ENCODE results near the gene RBM4. TPM values are rescaled to one million over a fixed set of nuclear protein-coding genes. Genes with fewer than 3 reads are reported as not detected.
"Not testable (repeated sequence)": the region's sequence is repeated elsewhere in the genome, so short reads cannot be mapped to it uniquely, and the experiment has no call there.

RBM4 gene
- total RNA-seq, 4 donors from 2014 or later = 66.5 to 193 (median 68.8) TPM

DNA sequence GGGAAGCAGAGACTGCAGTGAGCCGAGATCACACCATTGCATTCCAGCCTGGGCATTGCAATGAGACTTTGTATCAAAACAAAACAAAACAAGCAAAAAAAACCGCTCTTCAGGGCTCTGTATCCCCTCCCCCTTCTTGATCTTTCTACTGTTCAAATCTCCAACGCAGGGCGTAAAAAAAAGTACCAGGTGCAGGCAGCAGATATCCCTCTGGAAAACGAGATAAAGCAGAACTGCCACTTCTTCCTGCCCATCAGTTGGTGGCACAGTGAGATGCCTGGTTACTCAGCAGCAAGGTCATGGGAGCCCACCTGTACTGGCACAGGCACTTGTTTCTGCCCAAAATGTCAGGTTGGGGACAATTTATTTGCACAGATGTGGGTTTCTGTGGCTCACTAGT, 34.3 kb upstream of the RBM4 start:
- no peak for DNase-seq
- no peak overlapping the region for H3K27ac ChIP-seq
- no peaks in the 10 kb centered on the region for H3K9me3 ChIP-seq
- intact Hi-C loops (cut with DNase I; ENCODE audit: low total_unique reads) (no loop called here), in situ Hi-C loops (cut with MboI; ENCODE audit: low pct_ligation_motif_present in 1 of 4, low pct_unique_long_range_greater_than_20kb in 1 of 4, low sequenced_read_pairs in 3 of 4) (no loop called here)
- peaks cover 15 to 30% (median 22%) of the 10 kb centered on the region in 4 donors for H3K4me1 ChIP-seq
- 87 to 89% methylated on average over 5 of the region's 5 CpGs for WGBS, 2 donors (ENCODE audit: low coverage in 1 of 2)
- TF ChIP-seq CTCF (IDR thresholded peaks at IDR 0.05) (no peak), EP300 (IDR thresholded peaks at IDR 0.05; ENCODE audit: low read depth) (no peak), POLR2AphosphoS5 (IDR thresholded peaks at IDR 0.05) (no peak), POLR2A (IDR thresholded peaks at IDR 0.05) (no peak)
- H3K27me3 ChIP-seq = no peaks in the 10 kb centered on the region
- H3K36me3 ChIP-seq = no peaks in the 10 kb centered on the region
- no peak overlapping the region for H3K4me3 ChIP-seq

DNA sequence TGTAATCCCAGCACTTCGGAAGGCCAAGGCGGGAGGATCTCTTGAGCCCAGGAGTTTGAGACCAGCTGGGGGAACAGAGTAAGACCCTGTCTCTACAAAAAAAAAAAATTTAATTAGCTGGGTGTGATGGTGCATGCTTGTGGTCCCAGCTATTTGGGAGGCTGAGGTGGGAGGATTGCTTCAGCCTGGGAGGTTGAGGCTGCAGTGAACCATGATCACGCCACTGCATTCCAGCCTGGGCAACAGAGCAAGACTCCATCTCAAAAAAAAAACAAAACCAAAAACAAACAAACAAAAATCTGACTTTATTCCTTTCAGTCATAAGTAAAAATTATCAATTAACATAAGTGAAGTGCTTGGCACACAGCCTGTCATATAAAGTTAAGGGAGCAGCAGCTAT, 31.9 kb upstream of the RBM4 start:
- intact Hi-C loops (cut with DNase I; ENCODE audit: low total_unique reads); H3K4me3 ChIP-seq; in situ Hi-C loops (cut with MboI; ENCODE audit: low pct_ligation_motif_present in 1 of 4, low pct_unique_long_range_greater_than_20kb in 1 of 4, low sequenced_read_pairs in 3 of 4); H3K36me3 ChIP-seq; DNase-seq; H3K27me3 ChIP-seq; H3K9me3 ChIP-seq: not testable (repeated sequence)
- H3K4me1 ChIP-seq = peaks cover 15 to 30% (median 22%) of the 10 kb centered on the region in 4 donors
- 72 to 88% methylated on average over 2 to 3 of the region's 3 CpGs for WGBS, 2 donors (ENCODE audit: low coverage in 1 of 2)
- H3K27ac ChIP-seq = peak overlapping the region; percentile 82 to 86 (median 86)

DNA sequence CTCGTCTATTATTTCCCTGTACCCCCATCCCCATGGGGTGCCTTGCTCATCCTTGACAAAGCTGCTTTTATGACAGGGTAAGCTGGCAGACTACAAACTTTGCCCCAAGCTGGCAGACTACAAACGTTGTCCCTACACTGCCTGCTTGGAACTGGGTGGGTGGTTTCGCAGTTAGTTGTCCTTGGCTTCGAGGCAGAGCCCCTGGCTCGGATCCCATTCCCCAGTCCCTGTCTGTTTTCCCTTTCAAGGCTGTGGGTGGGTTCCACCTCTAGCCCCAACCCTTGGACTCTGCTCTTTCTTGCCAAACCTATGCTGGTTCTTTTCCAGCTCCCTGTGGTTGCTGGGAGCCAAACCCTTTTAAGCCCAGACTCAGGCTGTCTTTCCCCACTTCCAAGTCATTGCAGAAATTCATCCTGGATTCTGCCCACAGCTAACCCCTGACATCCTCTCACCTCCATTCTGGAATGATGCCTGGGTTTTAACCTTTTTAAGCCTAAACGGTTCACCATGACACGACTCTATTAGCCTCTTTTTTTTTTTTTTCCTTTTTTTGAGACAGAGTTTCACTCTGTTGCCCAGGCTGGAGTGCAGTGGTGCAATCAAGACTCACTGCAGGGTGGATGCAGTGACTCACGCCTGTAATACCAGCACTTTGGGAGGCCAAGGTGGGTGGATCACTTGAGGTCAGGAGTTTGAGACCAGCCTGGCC, 31.2 kb upstream of the RBM4 start:
- H3K27me3 ChIP-seq = no peaks in the 10 kb centered on the region
- intact Hi-C loops (cut with DNase I; ENCODE audit: low total_unique reads) (no loop called here), in situ Hi-C loops (cut with MboI; ENCODE audit: low pct_ligation_motif_present in 1 of 4, low pct_unique_long_range_greater_than_20kb in 1 of 4, low sequenced_read_pairs in 3 of 4) (no loop called here)
- H3K9me3 ChIP-seq = no peaks in the 10 kb centered on the region
- DNase-seq = peak; percentile 84
- TF ChIP-seq CTCF (IDR thresholded peaks at IDR 0.05) = no peak
- TF ChIP-seq POLR2AphosphoS5 (IDR thresholded peaks at IDR 0.05) = peak in 2 of 3 donors; percentile 10 to 53
- 16 to 18% methylated on average over 5 to 8 of the region's 8 CpGs for WGBS, 2 donors (ENCODE audit: low coverage in 1 of 2)
- no peaks in the 10 kb centered on the region for H3K36me3 ChIP-seq
- peak overlapping the region; percentile 82 to 86 (median 86) for H3K27ac ChIP-seq
- H3K4me1 ChIP-seq = peaks cover 15 to 30% (median 22%) of the 10 kb centered on the region in 4 donors
- H3K4me3 ChIP-seq = no peak overlapping the region

DNA sequence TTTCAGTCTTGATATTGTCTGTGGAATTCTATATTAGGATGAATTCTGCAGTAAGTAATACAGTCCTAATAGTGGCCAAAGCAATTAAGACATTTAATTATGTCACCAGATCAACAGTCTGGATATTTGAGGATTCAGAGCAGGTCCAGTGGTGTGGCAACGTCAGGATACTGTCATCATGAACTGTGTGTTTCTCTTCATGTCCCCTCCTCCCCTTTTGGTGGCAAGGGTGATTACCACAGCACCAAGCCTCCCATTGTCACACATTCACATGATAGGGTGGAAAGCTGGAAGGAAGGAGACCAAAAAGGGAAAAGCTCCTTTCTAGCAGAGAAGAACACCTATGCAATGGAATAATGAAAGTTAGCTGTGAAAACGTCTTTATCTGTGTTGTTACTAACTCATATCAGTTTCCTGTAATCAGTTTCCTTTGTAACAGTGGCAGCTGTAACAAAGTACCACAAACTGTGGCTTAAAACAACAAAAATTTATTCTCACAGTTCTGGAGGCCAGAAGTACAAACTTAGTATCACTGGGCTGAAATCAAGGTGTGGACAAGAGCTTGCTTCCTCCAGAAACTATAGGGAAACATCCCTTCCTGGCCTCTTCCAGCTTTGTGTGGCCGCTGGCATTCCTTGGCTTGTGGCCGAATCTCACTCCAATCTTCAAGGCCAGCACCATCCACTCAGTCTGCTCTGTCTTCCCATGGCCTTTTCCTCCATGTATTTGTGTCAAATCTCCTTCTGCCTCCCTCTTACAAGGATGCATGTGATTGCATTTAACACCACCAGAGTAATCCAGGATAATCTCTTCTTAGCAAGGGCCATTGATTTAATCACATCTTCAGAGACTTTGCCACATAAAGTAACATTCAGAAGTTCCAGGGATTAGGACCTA, 28.5 kb upstream of the RBM4 start:
- no peak for DNase-seq
- Histone ChIP-seq H3K27ac (no peak overlapping the region), H3K4me3 (no peak overlapping the region), H3K4me1 (peaks cover 15 to 30% (median 22%) of the 10 kb centered on the region in 4 donors), H3K9me3 (no peaks in the 10 kb centered on the region), H3K27me3 (no peaks in the 10 kb centered on the region), H3K36me3 (no peaks in the 10 kb centered on the region)
- intact Hi-C loops (cut with DNase I; ENCODE audit: low total_unique reads) = no loop called here
- in situ Hi-C loops (cut with MboI; ENCODE audit: low pct_ligation_motif_present in 1 of 4, low pct_unique_long_range_greater_than_20kb in 1 of 4, low sequenced_read_pairs in 3 of 4) = no loop called here
- no peak for TF ChIP-seq POLR2A (IDR thresholded peaks at IDR 0.05)
- no peak for TF ChIP-seq EP300 (IDR thresholded peaks at IDR 0.05; ENCODE audit: low read depth)
- TF ChIP-seq CTCF (IDR thresholded peaks at IDR 0.05) = no peak
- no peak for TF ChIP-seq POLR2AphosphoS5 (IDR thresholded peaks at IDR 0.05)
- WGBS, 2 donors (ENCODE audit: low coverage in 1 of 2) = 57 to 62% methylated on average over 2 to 4 of the region's 4 CpGs

Measured in transverse colon (tissue), 4 donors.